ENCODE measurements around the gene DDX51.
A peak's percentile ranks its signal among the peaks of the same experiment; 100 is the strongest.

GRCh38 chr12:132189378-132190011, 45.4 kb upstream of the DDX51 start:
- TF ChIP-seq, protein P1, sequence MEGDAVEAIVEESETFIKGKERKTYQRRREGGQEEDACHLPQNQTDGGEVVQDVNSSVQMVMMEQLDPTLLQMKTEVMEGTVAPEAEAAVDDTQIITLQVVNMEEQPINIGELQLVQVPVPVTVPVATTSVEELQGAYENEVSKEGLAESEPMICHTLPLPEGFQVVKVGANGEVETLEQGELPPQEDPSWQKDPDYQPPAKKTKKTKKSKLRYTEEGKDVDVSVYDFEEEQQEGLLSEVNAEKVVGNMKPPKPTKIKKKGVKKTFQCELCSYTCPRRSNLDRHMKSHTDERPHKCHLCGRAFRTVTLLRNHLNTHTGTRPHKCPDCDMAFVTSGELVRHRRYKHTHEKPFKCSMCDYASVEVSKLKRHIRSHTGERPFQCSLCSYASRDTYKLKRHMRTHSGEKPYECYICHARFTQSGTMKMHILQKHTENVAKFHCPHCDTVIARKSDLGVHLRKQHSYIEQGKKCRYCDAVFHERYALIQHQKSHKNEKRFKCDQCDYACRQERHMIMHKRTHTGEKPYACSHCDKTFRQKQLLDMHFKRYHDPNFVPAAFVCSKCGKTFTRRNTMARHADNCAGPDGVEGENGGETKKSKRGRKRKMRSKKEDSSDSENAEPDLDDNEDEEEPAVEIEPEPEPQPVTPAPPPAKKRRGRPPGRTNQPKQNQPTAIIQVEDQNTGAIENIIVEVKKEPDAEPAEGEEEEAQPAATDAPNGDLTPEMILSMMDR (IDR thresholded peaks at IDR 0.05) = no peak
- no peak for TF ChIP-seq HOXB5 (CRISPR knock-in tag; IDR thresholded peaks at IDR 0.05)
- TF ChIP-seq CEBPB (IDR thresholded peaks at IDR 0.05) = no peak
- no peak for TF ChIP-seq HDAC2 (IDR thresholded peaks at IDR 0.05)
- peak; percentile 86 for TF ChIP-seq MAX (IDR thresholded peaks at IDR 0.05)
- no peak for TF ChIP-seq EP300 (IDR thresholded peaks at IDR 0.05)
- TF ChIP-seq RCOR1 (IDR thresholded peaks at IDR 0.05; ENCODE audit: low read depth, low read length) = no peak
- no peak for TF ChIP-seq ZFP36 (IDR thresholded peaks at IDR 0.05; ENCODE audit: borderline replicate concordance, partially characterized antibody)
- 0 out of 2 replicates have a peak, but pooled peaks have one; percentile 35 for TF ChIP-seq POLR2A (IDR thresholded peaks at IDR 0.05; ENCODE audit: low read length)
- no peak for TF ChIP-seq ZC3H11A (IDR thresholded peaks at IDR 0.05)
- TF ChIP-seq TP53 (CRISPR knock-in tag; IDR thresholded peaks at IDR 0.05) = no peak
- TF ChIP-seq NR3C1 (IDR thresholded peaks at IDR 0.05) = no peak
- TF ChIP-seq, protein P2, sequence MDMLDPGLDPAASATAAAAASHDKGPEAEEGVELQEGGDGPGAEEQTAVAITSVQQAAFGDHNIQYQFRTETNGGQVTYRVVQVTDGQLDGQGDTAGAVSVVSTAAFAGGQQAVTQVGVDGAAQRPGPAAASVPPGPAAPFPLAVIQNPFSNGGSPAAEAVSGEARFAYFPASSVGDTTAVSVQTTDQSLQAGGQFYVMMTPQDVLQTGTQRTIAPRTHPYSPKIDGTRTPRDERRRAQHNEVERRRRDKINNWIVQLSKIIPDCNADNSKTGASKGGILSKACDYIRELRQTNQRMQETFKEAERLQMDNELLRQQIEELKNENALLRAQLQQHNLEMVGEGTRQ (IDR thresholded peaks at IDR 0.05) = no peak

All from A549 (cell line).